Breast epithelium (tissue), 3 donors: ENCODE measurements around the gene ODF4.

ENCODE experiments used
- CTCF ChIP-seq, 3 donors: fragments of 450-650 bp; IDR thresholded peaks; one replicate each; pipeline ENCODE4 v1.5.1; 2016 to 2017; ENCODE audit warnings: antibody characterized with exemption in 3 of 3, mild to moderate bottlenecking in 3 of 3, moderate library complexity in 3 of 3
- POLR2A ChIP-seq: fragments of 450-650 bp; IDR thresholded peaks from one replicate; pipeline ENCODE4 v1.6.1; 2016; ENCODE audit warnings: antibody characterized with exemption, mild to moderate bottlenecking, moderate library complexity
- POLR2AphosphoS5 ChIP-seq, 3 donors: sonication (generic); formaldehyde crosslinking; IDR thresholded peaks; one replicate each; pipeline ENCODE4 v1.6.1; 2017; ENCODE audit warnings: antibody characterized with exemption in 3 of 3

GRCh38 chr17:8362651-8363332 is 23.2 kb downstream of the ODF4 start:
- TF ChIP-seq CTCF (IDR thresholded peaks at IDR 0.05) (no peak), POLR2A (no peak), POLR2AphosphoS5 (IDR thresholded peaks at IDR 0.05) (no peak)
